ENCODE data around the gene HMGXB4. TPM values are rescaled to one million over a fixed set of nuclear protein-coding genes. Genes with fewer than 3 reads are reported as not detected.
A peak's percentile ranks its signal among the peaks of the same experiment; 100 is the strongest.

HMGXB4 gene
- total RNA-seq, 2 donors from 2014 or later, result 14.7 to 15.7 TPM

DNA sequence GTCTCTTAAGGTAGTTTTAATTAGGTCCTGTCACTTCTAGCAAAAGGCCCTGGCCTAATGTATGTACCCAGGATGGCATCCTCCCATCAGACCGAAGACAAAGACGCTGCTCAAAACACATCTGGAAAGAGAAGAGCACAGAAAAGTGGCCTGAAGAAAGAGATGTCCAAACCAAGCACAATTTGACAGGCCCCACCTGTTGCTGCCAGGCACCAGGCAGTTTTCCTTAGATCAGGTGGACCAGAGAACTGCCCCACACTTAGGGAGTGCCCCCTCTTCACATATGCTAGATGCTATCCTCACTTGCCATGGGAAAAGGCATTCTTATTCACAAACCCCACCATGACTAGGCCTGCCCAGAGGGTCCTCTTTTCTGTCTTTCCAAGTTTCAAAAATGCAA is 3.3 kb upstream of the HMGXB4 start:
- Histone ChIP-seq H3K27me3 (replicated peaks; ENCODE audit: insufficient read depth) (no peaks in the 10 kb centered on the region), H3K27ac (no peak overlapping the region), H3K4me1 (ENCODE audit: control insufficient read depth in 1 of 2, low read depth in 2 of 2) (peaks cover 8 to 14% of the 10 kb centered on the region in 2 donors), H3K36me3 (no peaks in the 10 kb centered on the region), H3K9me3 (no peaks in the 10 kb centered on the region), H3K4me3 (no peak overlapping the region)
- ATAC-seq (ENCODE audit: insufficient number of reproducible peaks, low FRiP score, low read depth) (no peak), DNase-seq (ENCODE audit: low spot score) (no peak)
- TF ChIP-seq CTCF (IDR thresholded peaks at IDR 0.05), result no peak

DNA sequence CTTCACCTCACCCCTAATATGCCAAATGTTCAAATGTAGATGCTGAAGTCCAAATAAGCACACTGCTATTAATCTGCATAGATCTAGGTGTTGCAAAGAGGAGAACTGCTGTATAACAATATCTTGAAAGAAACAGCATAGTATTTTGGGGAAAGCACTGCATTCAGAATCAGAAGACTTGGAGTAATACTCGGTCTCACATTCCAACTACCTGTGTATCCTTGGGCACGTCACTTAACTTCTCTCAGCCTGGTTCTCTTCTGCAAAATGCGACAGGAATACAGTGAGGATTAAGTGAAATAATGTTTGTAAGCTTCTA is 332 bp upstream of the HMGXB4 start:
- no peak for TF ChIP-seq CTCF (IDR thresholded peaks at IDR 0.05)
- no peak for ATAC-seq (ENCODE audit: insufficient number of reproducible peaks, low FRiP score, low read depth)
- Histone ChIP-seq H3K36me3 (no peaks in the 10 kb centered on the region), H3K9me3 (no peaks in the 10 kb centered on the region), H3K27ac (peak overlapping the region in 1 of 2 donors; percentile 84), H3K27me3 (replicated peaks; ENCODE audit: insufficient read depth) (no peaks in the 10 kb centered on the region), H3K4me3 (peak overlapping the region; percentile 92), H3K4me1 (ENCODE audit: control insufficient read depth in 1 of 2, low read depth in 2 of 2) (peaks cover 8 to 15% of the 10 kb centered on the region in 2 donors)
- no peak for DNase-seq (ENCODE audit: low spot score)

DNA sequence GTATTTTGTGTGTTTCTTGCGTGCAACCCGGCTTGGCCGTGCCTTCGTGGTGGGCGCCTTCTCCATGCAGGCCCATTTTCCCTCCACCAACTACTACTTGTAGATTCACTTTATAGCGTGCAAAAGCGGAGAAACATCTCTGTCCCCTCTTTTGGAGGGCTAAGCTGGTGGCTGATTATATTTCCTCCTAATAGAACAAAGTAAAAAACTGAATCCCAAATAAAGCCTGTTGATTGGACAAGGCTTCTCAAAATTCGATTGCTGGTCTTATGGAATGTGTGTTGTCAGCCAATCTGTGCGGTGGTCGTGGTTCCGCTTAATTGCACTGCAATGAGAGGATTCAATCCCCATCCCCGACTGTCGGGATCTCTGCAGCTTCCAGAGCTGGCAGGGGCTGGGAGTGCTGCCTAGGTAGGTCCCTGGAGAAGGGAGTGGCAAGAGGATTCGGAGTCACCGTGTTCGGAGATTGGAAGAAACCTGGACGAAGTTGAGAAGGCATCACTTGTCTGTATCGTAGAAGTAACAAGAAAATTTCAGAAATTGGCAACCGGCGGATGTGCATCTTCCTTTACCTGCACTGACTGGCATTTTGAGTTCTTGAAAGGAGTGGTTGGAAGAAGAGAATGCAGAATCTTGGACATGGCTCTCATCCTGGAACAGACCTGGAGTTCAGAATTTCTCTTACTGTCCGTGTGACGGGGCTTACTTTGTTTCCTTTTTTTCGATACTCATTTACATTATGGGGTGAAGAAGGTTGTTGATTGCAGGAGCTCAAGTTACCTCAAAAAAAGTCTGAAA is 1.1 kb downstream of the HMGXB4 start:
- peak overlapping the region; percentile 92 for H3K4me3 ChIP-seq
- no peaks in the 10 kb centered on the region for H3K9me3 ChIP-seq
- H3K27me3 ChIP-seq (replicated peaks; ENCODE audit: insufficient read depth), result no peaks in the 10 kb centered on the region
- no peak for TF ChIP-seq CTCF (IDR thresholded peaks at IDR 0.05)
- DNase-seq (ENCODE audit: low spot score), result no peak
- peak overlapping the region in 1 of 2 donors; percentile 84 for H3K27ac ChIP-seq
- peaks cover 8 to 15% of the 10 kb centered on the region in 2 donors for H3K4me1 ChIP-seq (ENCODE audit: control insufficient read depth in 1 of 2, low read depth in 2 of 2)
- no peak for ATAC-seq (ENCODE audit: insufficient number of reproducible peaks, low FRiP score, low read depth)
- H3K36me3 ChIP-seq, result peaks cover 7% of the 10 kb centered on the region

DNA sequence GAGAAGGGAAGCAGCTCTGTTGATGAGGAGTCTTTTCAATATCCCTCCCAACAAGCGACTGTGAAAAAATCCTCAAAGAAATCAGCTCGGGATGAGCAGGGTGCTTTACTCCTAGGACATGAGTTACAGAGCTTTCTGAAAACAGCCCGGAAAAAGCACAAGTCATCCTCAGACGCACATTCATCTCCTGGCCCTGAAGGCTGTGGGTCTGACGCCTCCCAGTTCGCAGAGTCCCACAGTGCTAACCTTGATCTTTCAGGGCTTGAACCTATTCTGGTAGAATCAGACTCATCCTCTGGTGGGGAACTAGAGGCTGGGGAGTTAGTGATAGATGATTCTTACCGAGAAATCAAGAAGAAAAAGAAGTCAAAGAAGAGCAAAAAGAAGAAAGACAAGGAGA is 7.7 kb downstream of the HMGXB4 start:
- Histone ChIP-seq H3K27me3 (replicated peaks; ENCODE audit: insufficient read depth) (no peaks in the 10 kb centered on the region), H3K9me3 (no peaks in the 10 kb centered on the region), H3K27ac (no peak overlapping the region), H3K4me3 (no peak overlapping the region), H3K36me3 (peaks cover 40% of the 10 kb centered on the region), H3K4me1 (ENCODE audit: control insufficient read depth in 1 of 2, low read depth in 2 of 2) (no peaks in the 10 kb centered on the region)
- no peak for ATAC-seq (ENCODE audit: insufficient number of reproducible peaks, low FRiP score, low read depth)
- no peak for TF ChIP-seq CTCF (IDR thresholded peaks at IDR 0.05)
- DNase-seq (ENCODE audit: low spot score), result no peak

- DNase-seq (ENCODE audit: low spot score), result no peak
- H3K27ac ChIP-seq, result no peak overlapping the region
- H3K9me3 ChIP-seq, result no peaks in the 10 kb centered on the region
- no peak for ATAC-seq (ENCODE audit: insufficient number of reproducible peaks, low FRiP score, low read depth)
- no peaks in the 10 kb centered on the region for H3K27me3 ChIP-seq (replicated peaks; ENCODE audit: insufficient read depth)
- no peak for TF ChIP-seq CTCF (IDR thresholded peaks at IDR 0.05)
- H3K36me3 ChIP-seq, result peaks cover 40% of the 10 kb centered on the region
- no peak overlapping the region for H3K4me3 ChIP-seq
- no peaks in the 10 kb centered on the region for H3K4me1 ChIP-seq (ENCODE audit: control insufficient read depth in 1 of 2, low read depth in 2 of 2)
Observed at GRCh38 chr22:35266277-35266676, 9.0 kb downstream of the HMGXB4 start.
